HUDEP-2 (cell line): ENCODE data around the gene RELA.
"Not testable (repeated sequence)": the region's sequence is repeated elsewhere in the genome, so short reads cannot be mapped to it uniquely, and the experiment has no call there.

Experiments used
- DNase-seq, 76 experiments: peaks; one replicate each; lab custom pipeline; 2025; ENCODE audit not compliant: unreplicated experiment in 76 of 76; lab: John Stamatoyannopoulos, UW

The RELA gene

GRCh38 chr11:65662799-65663638 lies at the start of gene RELA:
TSS of gene RELA (minus strand) at chr11:65662916. CDS start at chr11:65662832, 84 bp downstream.
- DNase-seq = peak in 73 of 76 experiments; percentile 67 to 97 (median 88)

DNA sequence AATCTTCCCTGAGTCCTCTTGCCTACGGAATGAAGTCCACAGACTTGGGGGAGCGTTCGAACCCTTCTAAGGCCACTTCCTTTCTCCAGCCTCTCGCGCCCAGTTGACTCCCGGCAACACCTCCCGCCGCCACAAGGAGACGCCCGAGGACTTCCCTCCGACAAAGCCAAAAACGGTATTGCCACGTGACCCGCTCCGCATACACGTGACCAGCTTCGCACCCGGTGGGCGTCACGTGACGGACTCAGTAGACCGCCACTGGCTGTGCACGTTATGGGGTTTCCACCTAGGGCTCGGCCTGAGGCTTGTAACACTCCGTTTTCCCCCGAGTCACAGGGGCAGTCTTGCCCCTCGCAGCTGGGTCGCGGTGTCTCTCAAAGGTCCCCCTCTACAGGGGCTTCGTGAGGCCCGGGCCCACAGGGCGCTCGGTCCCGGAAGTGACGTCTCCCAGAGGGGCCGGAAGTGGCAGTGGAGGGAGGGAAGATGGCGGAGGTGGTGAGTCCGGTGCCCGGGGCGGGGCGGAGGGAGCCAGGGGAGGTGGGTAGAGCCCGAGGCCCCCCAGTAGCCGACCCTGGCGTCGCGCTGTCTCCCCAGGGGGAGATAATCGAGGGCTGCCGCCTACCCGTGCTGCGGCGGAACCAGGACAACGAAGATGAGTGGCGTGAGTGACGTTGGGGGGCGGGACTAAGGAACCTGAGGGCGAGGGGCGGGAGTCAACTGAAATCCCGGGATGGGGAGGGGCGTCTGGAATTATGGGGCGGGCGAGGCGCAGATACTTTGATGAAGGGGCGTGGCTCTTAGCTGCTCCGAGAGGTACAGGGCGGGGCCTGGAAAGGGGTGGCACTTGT lies 49.3 kb upstream of the RELA start, which contains the start of gene KAT5:
TSS of gene KAT5 (plus strand) at position 468 of the 848 bp plus-strand sequence. CDS start at position 484, 16 bp downstream.
- peak; percentile 62 to 100 (median 96) for DNase-seq

DNA sequence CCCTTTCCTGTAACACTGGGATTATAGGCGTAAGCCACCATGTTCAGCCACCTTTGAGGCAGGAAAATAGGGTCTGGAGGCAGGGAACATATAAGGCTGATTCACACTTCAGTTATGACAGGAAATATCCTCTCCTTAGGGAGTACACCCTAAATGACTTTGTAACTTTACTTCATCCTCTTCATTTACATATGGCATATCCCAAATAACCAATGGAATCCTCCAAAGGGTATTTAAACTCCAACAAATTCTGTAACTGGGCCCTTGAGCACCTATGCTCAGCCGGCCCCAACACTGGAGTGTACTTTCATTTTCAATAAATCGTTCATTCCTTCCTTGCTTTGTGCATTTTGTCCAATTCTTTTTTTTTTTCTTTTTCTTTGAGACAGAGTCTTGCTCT lies 47.7 kb upstream of the RELA start:
- no peak for DNase-seq

- DNase-seq = peak in 1 of 76 experiments; percentile 16
Measured at GRCh38 chr11:65709661-65710060, 46.9 kb upstream of the RELA start.

DNA sequence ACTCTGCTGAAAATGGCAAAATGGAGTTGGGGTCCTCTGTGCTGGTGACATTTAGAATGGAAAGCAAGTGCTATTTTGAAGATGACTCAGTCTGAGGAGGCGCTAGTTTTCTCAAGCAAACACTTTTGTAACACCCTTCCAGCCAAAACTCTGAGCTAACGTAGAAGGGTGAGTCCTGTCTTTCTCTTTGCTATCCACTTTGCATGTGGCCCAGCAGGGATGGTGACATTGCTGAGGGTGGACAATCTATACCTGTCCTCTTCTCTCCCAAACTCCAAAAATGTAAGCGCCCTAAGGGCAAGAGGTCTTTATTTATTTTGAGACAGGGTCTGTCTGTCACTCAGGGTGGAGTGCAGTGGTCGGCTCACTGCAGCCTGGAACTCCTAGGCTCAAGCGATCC lies 45.7 kb upstream of the RELA start:
- DNase-seq = no peak

DNA sequence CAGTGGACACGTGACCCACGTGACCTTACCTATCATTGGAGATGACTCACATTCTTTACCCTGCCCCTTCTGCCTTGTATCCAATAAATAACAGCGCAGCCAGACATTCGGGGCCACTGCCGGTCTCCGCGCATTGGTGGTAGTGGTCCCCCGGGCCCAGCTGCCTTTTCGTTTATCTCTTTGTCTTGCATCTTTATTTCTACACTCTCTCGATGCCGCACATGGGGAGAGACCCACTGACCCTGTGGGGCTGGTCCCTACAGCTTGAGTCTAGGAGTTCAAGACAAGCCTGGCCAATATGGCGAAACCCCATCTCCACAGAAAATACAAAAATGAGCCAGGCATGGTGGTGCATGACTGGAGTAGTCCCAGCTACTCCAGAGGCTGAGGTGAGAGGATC lies 44.3 kb upstream of the RELA start:
- DNase-seq = not testable (repeated sequence)

- peak in 51 of 76 experiments; percentile 6 to 70 (median 50) for DNase-seq
Measured at GRCh38 chr11:65706303-65706763, 43.6 kb upstream of the RELA start.

GRCh38 chr11:65703846-65704245 lies 41.1 kb upstream of the RELA start:
- DNase-seq = no peak

DNA sequence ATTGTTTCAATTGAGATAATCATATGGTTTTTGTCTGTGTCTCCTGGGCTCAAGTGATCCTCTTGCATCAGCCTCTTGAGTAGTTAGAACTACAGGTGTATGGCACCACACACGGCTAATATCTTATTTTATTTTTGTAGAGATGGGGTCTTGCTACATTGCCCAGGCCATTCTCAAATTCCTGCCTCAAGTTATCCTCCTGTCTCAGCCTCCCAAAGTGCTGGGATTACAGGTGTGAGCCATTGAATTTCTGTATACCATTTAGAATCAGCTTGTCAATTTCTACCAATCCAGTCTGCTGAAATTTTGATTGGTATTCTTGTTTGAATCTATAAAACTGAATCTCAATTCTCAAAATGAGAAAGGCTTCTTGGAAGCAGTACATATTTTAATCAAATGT lies 39.0 kb upstream of the RELA start:
- DNase-seq = no peak

GRCh38 chr11:65700399-65700798 lies 37.7 kb upstream of the RELA start:
- DNase-seq = peak in 2 of 76 experiments; percentile 17 to 26

- no peak for DNase-seq
Measured at GRCh38 chr11:65699306-65699705, 36.6 kb upstream of the RELA start.

- no peak for DNase-seq
Measured at GRCh38 chr11:65698205-65698604, 35.5 kb upstream of the RELA start.

- DNase-seq = no peak
Measured at GRCh38 chr11:65696802-65697552, 34.3 kb upstream of the RELA start.

DNA sequence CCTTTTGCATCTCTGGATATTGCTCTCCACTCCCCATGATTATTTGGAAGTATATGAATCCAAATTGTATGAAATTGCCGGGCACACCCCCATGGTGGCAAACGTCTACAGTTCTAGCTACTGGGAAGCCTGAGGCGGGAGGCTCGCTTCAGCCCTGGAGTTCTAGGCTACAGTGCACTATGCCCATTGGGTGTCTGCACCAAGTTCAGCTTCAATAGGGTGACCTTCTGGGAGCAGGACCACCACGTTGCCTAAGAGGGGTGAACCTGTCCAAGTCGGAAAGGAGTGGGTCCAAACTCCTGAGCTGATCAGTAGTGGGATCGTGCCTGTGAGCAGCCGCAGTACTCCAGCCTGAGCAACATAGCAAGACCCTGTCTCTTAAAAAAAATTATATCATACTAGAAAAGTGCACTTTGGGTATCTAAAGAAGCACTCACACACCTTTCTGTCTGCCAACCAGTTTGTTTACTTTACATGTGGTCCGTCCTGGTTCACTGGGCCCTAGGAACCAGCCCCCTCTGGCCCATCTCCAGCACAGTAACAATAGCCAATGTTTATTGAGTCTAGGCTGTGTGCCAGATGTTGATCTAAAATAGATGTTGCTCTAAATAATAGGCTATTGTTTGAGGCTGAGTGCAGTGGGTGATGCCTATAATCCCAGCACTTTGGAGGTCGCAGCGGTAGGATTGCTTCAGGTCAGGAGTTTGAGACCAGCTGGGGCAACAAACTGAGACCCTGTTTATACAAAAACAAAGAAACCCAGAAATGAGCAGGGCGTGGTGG lies 32.9 kb upstream of the RELA start:
- no peak for DNase-seq

DNA sequence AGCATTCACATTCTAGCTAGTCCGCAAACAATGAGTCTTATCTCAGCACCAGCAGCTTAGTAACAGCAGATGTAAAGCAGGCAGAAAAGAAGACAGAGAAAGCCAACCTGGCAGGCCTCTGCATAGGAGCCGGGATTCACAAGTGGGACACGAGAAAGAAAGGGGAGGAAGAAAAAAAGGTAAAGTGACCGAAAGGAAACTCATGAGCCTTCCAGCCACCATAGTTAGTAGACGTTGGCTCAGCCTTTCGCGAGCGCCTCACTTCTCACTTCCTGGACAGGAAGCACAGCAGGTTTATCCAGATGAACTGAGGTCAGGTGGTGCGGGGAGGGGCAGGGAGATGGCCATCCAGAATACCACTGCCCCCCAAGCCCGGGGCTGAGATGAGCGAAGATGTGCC lies 29.7 kb upstream of the RELA start:
- no peak for DNase-seq

DNA sequence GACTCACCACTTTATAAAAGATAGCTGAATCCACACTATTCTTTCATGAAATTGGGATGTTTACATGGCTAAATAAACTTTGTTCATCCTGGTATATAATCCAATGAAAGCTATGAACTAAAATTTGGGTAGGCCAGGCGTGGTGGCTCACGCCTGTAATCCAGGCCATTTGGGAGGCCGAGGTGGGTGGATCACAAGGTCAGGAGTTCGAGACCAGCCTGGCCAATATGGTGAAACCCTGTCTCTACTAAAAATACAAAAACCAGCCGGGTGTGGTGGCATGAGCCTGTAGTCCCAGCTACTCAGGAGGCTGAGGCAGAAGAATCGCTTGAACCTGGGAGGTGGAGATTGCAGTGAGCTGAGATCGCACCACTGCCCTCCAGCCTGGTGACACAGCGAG lies 29.1 kb upstream of the RELA start:
- DNase-seq = not testable (repeated sequence)

DNA sequence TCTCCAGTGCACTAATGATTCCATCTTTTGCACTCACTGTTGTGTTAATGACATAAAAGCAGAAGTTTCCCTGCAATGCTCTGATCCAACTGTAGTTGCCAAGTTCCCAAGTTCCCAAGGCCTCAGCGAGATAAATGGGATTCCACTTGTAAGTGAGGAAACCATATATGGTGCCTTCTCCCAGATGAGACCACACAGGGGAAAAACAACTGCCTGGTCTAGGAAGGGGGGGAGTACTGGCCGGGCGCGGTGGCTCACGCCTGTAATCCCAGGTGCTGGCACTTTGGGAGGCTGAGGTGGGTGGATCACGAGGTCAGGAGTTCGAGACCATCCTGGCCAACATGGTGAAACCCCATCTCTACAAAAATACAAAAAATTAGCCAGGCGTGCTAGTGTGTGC lies 23.3 kb upstream of the RELA start:
- DNase-seq = no peak

DNA sequence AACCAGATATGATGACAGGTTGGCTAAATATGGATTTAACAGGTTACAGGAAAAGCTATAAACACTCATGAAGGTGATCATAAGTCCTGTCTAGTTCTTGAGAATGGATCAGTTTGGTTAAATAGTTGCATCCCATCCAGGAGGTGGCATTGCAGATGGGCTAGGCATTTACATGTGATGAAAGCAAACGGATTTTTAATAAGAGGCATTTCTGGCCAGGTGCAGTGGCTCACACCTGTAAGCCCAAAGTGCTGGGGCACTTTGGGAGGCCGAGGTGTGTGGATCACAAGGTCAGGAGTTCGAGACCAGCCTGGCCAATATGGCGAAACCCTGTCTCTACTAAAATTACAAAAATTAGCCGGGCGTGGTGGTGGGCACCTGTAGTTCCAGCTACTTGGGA lies 20.8 kb upstream of the RELA start:
- DNase-seq = not testable (repeated sequence)

DNA sequence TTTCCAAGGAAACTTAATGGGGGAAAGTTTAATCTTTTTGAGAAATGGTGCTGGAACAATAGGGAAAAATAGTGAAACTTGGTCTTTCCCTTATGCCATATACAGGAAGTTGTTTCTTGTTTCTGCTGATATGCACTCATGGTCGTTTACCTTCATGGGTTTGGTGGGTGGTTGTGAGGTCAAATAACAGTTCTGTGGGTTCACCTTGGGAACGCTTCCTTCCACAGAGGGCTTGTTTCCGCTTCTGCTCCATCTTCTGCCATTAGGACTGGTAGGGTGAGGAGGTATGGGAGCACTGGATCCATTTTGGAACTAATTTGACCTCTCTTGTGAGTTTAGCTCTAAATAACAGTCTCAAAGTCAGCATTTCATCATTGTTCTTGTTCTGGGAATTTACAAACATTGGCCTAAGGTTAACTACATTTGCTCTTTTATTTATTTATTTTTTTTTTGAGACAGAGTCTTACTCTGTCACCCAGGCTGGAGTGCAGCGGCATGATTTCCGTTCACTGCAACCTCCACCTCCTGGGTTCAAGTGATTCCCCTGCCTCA lies 17.6 kb upstream of the RELA start:
- DNase-seq = no peak

DNA sequence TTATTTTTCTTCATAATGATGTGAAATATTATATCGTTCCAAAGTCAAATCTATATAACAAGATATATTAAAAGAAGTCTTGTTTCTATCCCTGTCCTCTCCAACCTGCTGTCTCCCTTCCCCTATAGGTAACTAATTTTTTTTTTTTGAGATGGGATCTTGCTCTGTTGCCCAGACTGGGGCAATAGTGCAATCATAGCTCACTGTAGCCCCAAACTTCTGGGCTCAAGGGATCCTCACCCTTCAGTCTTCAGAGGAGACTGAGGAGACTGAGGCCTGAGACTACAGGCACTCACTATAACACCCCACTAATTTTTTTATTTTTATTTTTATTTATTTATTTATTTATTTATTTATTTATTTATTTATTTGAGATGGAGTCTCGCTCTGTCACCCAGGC lies 10.3 kb upstream of the RELA start:
- DNase-seq = no peak
